ENCODE measurements around the gene PTPN6. TPM values are rescaled to one million over a fixed set of nuclear protein-coding genes. Genes with fewer than 3 reads are reported as not detected.
A peak's percentile ranks its signal among the peaks of the same experiment; 100 is the strongest.

Gene PTPN6
- total RNA-seq, 2 experiments from 2014 or later = 283 to 367 TPM

DNA sequence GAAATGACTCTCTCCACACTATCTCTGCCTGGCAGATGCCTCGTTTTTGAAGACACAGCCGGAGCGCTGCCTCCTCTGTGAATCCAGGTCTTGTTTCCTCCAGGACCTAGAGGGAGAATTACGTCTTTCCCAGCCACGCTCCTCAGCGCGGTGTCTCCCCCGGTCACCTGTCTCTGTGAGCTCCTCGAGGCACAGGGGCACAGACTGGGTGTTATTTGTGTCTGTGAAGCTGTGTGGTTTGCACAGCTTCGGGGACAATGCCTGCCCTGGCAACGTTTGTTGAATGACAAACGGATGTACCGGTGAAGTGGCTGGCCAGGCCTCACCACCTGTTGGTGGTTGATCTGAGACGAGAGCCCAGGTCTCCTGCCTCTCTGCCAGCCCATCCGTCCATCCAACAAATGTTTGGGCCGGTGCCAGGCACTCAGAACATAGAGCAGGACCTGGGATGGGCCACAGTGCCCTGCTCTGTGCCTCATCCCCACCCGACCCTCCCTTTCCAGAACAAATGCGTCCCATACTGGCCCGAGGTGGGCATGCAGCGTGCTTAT, 6.1 kb downstream of the PTPN6 start:
- peak overlapping the region; percentile 96 for H3K27ac Mint-ChIP-seq
- H3K4me1 Mint-ChIP-seq = peaks cover 91% of the 10 kb centered on the region
- no peaks in the 10 kb centered on the region for H3K9me3 Mint-ChIP-seq (ENCODE audit: low read depth)
- ATAC-seq (no peak), DNase-seq (peak; percentile 72)
- H3K36me3 Mint-ChIP-seq = peaks cover 78% of the 10 kb centered on the region
- no peaks in the 10 kb centered on the region for H3K27me3 Mint-ChIP-seq
- CTCF ChIA-PET = interaction anchor here (0.7 to 13.5 kb wide), 9 partner anchors 9 to 174 kb away, joined by 3 to 709 read pairs (median 5); partner anchors contain the start of genes C12orf57, C1RL, PTPN6 and RNU7-1
- H3K4me3 Mint-ChIP-seq = peak overlapping the region; percentile 64

DNA sequence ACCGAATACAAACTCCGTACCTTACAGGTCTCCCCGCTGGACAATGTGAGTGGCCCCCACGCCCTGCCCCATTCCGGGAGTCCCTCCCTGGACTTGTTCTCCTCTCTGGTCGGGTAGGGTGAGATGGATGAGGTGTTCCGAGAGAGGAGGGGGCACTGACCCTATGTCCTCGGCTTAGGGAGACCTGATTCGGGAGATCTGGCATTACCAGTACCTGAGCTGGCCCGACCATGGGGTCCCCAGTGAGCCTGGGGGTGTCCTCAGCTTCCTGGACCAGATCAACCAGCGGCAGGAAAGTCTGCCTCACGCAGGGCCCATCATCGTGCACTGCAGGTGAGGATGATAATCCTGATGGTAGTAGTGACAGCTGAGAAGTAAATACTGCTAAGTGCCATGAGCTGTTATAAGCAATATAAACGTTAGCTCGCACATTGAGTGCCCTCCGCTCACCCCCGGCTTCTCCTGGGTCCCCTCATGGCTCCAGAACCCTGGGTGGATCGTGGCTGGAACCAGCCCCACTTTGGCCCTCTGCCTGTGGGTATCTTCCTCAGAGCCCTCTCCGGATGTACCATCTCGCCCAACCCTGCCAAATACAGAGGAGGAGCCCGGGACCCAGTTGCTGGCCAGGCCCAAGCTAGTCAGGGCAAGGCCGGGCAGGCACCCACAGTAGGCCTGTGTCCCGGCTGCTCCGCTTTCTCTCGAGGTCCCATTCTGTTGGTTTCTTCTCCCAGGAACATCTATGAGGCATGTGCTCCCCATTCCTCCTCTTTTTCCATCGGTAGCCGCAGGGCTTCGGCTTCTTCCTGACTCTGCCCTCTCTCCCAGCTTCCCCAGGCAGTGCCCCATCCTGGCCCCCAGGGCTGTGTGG, 6.8 kb downstream of the PTPN6 start:
- H3K4me1 Mint-ChIP-seq = peaks cover 94% of the 10 kb centered on the region
- peak overlapping the region; percentile 96 for H3K27ac Mint-ChIP-seq
- peak overlapping the region; percentile 79 for H3K4me3 Mint-ChIP-seq
- no peaks in the 10 kb centered on the region for H3K9me3 Mint-ChIP-seq (ENCODE audit: low read depth)
- peaks cover 71% of the 10 kb centered on the region for H3K36me3 Mint-ChIP-seq
- no peak for DNase-seq
- CTCF ChIA-PET = interaction anchor here (0.9 to 13.5 kb wide), 13 partner anchors 8 to 173 kb away, joined by 3 to 709 read pairs (median 8); partner anchors contain the start of genes ATN1, C12orf57, C1RL and LRRC23
- H3K27me3 Mint-ChIP-seq = no peaks in the 10 kb centered on the region
- no peak for ATAC-seq

DNA sequence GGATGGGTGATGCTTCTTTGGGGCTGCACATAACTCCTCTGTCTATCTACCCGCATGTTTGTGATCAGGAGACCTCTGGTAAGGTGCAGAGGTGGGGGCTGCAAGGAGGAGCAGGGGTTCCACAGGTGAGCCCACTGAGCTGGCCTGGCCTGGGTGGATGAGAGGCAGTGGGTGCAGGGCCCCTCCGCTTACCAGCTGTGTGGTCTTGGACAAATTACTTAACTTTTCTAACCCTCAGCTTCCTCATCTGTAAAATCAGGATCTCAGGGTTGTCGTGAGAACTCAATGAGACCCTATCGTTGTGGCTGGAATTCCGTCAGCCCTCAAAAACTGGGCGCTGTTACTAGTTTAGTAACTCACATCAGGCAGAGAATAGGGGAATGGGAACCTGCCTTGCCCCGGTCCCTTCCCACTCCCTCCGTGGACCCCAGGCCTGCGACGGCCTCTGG, 7.5 kb downstream of the PTPN6 start:
- H3K27ac Mint-ChIP-seq = peak overlapping the region; percentile 96
- CTCF ChIA-PET = interaction anchor here (1.0 to 13.5 kb wide), 9 partner anchors 11 to 152 kb away, joined by 4 to 709 read pairs (median 8); partner anchors contain the start of genes ATN1, C12orf57, C1RL and LRRC23
- peaks cover 68% of the 10 kb centered on the region for H3K36me3 Mint-ChIP-seq
- H3K9me3 Mint-ChIP-seq (ENCODE audit: low read depth) = no peaks in the 10 kb centered on the region
- peak overlapping the region; percentile 79 for H3K4me3 Mint-ChIP-seq
- peak; percentile 46 for DNase-seq
- peaks cover 89% of the 10 kb centered on the region for H3K4me1 Mint-ChIP-seq
- no peak for ATAC-seq
- no peaks in the 10 kb centered on the region for H3K27me3 Mint-ChIP-seq

DNA sequence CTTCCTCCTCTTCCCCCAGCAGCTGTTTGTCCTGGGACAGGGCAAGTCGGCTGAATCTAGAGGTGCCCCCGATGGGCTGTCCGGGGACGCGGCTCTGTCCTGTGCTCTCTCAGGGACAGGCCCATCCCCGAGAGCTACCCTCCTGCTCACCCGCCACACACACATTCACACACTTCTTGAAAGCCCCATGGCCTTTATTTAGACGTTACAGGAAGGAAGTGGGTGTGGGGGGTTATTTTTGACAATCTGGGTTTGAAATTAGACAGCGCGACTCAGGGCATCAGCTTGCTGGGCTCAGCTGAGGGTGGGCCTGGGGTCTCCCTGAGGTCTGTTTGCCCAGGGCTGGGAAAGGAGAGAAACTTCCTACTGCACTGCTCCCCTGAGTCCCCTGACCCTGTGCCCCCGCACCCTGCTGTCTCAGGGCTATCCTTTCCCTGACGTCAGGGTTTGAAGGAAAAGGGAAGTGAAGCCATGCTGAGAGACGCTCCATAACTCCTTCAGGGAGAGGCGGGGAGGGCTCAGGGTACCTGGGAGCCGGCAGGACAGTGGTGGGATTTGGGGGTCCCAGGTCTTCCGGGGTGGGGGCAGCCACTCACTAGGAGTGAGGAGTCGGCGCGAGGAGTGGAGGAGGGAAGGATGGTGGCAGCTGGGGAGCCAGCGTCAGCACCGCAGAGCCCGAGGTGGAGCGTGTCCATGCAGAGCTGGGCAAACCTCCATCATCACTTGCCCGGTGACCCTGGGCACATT, 8.1 kb downstream of the PTPN6 start:
- H3K4me3 Mint-ChIP-seq = peak overlapping the region; percentile 79
- H3K27me3 Mint-ChIP-seq = no peaks in the 10 kb centered on the region
- peak; percentile 61 for ATAC-seq
- H3K4me1 Mint-ChIP-seq = peaks cover 84% of the 10 kb centered on the region
- peaks cover 63% of the 10 kb centered on the region for H3K36me3 Mint-ChIP-seq
- DNase-seq = peak; percentile 87
- no peaks in the 10 kb centered on the region for H3K9me3 Mint-ChIP-seq (ENCODE audit: low read depth)
- H3K27ac Mint-ChIP-seq = peak overlapping the region; percentile 96
- CTCF ChIA-PET = interaction anchor here (1.0 to 13.5 kb wide), 8 partner anchors 10 to 152 kb away, joined by 4 to 709 read pairs (median 10); partner anchors contain the start of genes ATN1, C12orf57, C1RL and LRRC23

DNA sequence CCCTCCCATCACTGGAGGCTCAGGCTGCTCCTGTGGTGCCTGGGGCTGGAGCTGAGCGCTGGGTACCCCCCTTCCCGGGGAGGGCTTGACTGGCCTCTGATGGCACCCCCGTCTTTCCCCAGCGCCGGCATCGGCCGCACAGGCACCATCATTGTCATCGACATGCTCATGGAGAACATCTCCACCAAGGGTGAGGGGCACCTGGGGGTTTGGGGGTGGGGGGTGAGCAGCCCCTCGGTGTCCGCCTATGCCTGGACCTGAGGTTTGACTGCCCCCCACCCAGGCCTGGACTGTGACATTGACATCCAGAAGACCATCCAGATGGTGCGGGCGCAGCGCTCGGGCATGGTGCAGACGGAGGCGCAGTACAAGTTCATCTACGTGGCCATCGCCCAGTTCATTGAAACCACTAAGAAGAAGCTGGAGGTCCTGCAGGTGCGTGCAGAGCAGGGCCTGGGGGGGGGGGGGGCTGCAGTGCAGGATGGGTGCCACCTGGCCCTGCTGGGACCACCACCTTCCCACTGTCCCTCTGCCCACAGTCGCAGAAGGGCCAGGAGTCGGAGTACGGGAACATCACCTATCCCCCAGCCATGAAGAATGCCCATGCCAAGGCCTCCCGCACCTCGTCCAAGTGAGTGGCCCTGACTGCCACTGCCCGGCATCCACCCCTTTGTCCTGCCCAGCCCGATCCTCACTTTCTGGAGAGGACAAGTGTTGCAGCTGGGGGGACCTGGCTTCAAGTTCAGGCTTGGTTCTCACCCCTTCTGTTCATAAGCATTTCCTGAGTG, 8.8 kb downstream of the PTPN6 start:
- CTCF ChIA-PET = interaction anchor here (1.3 to 13.5 kb wide), 11 partner anchors 9 to 206 kb away, joined by 3 to 709 read pairs (median 8); partner anchors contain the start of genes ATN1, C12orf57, PTPN6 and RNU7-1
- Mint-ChIP-seq H3K4me3 (peak overlapping the region; percentile 79), H3K36me3 (peaks cover 60% of the 10 kb centered on the region), H3K4me1 (peaks cover 82% of the 10 kb centered on the region), H3K27ac (peak overlapping the region; percentile 96), H3K27me3 (no peaks in the 10 kb centered on the region), H3K9me3 (ENCODE audit: low read depth) (no peaks in the 10 kb centered on the region)
- DNase-seq = no peak
- no peak for ATAC-seq

DNA sequence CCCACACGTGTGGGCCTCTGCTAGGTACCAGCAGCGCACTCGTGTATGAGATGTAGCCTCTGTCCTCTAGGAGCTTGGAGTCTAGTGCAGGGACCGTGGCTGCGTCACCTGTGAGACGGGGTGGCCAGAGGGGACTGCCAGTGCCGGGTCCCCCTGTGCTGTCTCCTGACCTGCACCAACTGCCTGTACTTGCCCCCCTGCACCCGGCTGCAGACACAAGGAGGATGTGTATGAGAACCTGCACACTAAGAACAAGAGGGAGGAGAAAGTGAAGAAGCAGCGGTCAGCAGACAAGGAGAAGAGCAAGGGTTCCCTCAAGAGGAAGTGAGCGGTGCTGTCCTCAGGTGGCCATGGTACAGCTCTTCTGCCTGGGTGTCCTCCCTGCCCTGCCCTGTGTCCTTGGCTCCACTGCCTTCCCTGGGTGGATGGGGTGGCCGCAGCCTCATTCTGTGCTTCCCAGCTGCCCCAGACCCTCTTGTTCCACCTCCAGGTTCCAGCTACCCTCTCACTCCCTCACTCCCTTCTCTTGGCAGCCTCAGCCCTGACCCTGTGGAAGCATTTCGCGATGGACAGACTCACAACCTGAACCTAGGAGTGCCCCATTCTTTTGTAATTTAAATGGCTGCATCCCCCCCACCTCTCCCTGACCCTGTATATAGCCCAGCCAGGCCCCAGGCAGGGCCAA, 9.6 kb downstream of the PTPN6 start:
- DNase-seq (peak; percentile 85), ATAC-seq (peak; percentile 37)
- no peaks in the 10 kb centered on the region for H3K27me3 Mint-ChIP-seq
- CTCF ChIA-PET = interaction anchor here (0.9 to 13.5 kb wide), 13 partner anchors 16 to 207 kb away, joined by 3 to 709 read pairs (median 6); partner anchors contain the start of genes ATN1, C12orf57, LPCAT3 and PTPN6
- peak overlapping the region; percentile 61 for H3K4me3 Mint-ChIP-seq
- no peaks in the 10 kb centered on the region for H3K9me3 Mint-ChIP-seq (ENCODE audit: low read depth)
- H3K27ac Mint-ChIP-seq = peak overlapping the region; percentile 96
- peaks cover 82% of the 10 kb centered on the region for H3K4me1 Mint-ChIP-seq
- peaks cover 61% of the 10 kb centered on the region for H3K36me3 Mint-ChIP-seq

DNA sequence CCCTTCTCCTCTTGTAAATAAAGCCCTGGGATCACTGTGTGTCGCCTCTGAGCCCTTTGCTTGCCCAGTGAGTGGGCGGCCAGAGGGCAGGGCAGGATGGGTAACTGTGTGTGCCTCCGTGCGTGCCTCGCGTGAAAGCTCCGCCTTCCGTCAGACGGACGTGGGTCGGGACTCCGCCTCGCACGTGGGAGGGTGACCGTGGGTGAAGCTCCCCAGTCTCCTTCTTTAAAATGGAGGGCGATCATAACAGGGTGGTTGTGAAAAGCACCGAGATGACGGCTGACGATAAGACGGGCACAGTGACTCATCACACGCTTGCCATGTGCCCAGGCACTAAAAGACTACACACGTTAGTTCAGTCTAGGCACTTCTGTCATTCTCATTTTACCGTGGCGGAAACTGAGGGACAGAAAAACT, 10.1 kb downstream of the PTPN6 start:
- Mint-ChIP-seq H3K27ac (peak overlapping the region; percentile 96), H3K4me3 (peak overlapping the region; percentile 61), H3K27me3 (no peaks in the 10 kb centered on the region), H3K36me3 (peaks cover 59% of the 10 kb centered on the region), H3K9me3 (ENCODE audit: low read depth) (no peaks in the 10 kb centered on the region), H3K4me1 (peaks cover 78% of the 10 kb centered on the region)
- CTCF ChIA-PET = interaction anchor here (0.8 to 13.5 kb wide), 14 partner anchors 16 to 207 kb away, joined by 3 to 709 read pairs (median 4); partner anchors contain the start of genes ATN1, C12orf57, ENO2 and LPCAT3
- peak; percentile 59 for ATAC-seq
- DNase-seq = peak; percentile 88

DNA sequence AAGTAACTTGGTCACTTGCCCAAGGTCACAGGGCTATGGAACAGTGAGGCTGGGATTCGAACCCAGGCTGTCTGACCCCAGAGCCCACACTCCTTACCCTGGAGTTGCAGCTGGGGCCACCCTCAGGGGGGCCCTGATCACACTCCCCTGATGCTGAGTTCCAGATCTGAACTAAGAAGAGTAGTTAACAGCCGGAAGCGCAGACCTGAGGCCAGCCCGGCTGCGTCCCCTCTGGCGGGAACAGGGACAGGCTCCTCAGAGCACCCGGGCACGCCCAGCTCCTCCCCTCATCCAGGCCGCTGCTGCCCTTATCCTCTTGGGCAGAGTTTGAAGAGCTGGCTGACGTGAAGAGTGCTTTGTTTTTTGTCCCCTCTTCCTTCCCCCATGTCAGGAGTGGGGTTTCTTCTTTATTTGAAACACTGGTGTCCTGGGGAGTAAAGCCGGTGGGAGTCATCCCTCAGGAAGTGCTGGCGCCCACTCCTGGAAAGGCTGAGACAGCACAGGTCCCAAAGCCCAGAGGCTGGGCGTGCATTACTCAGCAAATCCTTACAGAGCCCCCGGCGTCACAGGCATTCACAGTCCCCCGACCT, 10.6 kb downstream of the PTPN6 start:
- DNase-seq = peak; percentile 76

DNA sequence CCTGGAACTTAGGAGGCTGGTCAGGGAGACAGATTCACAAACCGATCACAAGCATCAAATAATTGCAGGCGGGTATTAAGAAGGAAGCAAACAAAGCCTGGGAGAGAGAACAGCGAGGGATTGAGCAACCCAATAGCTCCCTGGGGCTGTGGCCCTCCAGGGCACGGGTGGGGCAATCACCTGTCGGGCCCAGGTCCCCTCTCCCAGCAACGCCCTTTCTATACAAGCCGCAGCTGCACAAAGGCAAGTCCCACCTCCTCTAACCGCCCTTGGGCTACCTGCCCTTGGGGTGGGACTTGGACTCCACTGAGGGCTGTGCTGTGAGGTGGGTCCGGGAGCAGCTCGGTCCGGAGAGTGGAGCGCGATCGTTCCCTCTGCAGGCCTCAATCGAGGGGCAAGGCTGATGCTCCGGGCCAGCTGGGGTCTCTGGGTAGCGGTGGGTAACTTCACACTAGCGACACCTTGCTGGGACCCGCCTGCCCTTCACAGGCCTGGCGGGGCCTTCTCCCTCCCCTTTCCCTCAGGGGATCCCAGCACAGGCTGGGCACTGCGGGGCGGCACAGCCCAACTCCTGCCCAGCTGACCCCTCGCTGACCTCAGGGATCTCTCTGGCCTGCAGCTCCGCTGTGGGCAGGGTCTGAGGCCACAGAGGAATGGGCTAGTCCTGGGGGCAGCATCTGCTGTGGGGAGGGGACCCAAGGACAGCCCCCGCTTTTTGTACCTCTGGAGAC, 11.3 kb downstream of the PTPN6 start:
- no peaks in the 10 kb centered on the region for H3K9me3 Mint-ChIP-seq (ENCODE audit: low read depth)
- H3K27ac Mint-ChIP-seq = peak overlapping the region; percentile 96
- ATAC-seq (no peak), DNase-seq (peak; percentile 41)
- no peaks in the 10 kb centered on the region for H3K27me3 Mint-ChIP-seq
- H3K4me1 Mint-ChIP-seq = peaks cover 72% of the 10 kb centered on the region
- H3K36me3 Mint-ChIP-seq = peaks cover 55% of the 10 kb centered on the region
- CTCF ChIA-PET = interaction anchor here (0.8 to 13.5 kb wide), 11 partner anchors 18 to 151 kb away, joined by 3 to 709 read pairs (median 6); partner anchors contain the start of genes ATN1, C12orf57, ENO2 and LPCAT3
- peak overlapping the region; percentile 61 for H3K4me3 Mint-ChIP-seq

More for the DNA sequence above, 10.6 kb downstream of the PTPN6 start:
- Mint-ChIP-seq H3K4me3 (peak overlapping the region; percentile 61), H3K9me3 (ENCODE audit: low read depth) (no peaks in the 10 kb centered on the region), H3K4me1 (peaks cover 75% of the 10 kb centered on the region), H3K27me3 (no peaks in the 10 kb centered on the region), H3K27ac (peak overlapping the region; percentile 96), H3K36me3 (peaks cover 57% of the 10 kb centered on the region)
- ATAC-seq = peak; percentile 29
- CTCF ChIA-PET = interaction anchor here (0.8 to 13.5 kb wide), 13 partner anchors 17 to 151 kb away, joined by 3 to 709 read pairs (median 5); partner anchors contain the start of genes ATN1, C12orf57, ENO2 and LPCAT3

DNA sequence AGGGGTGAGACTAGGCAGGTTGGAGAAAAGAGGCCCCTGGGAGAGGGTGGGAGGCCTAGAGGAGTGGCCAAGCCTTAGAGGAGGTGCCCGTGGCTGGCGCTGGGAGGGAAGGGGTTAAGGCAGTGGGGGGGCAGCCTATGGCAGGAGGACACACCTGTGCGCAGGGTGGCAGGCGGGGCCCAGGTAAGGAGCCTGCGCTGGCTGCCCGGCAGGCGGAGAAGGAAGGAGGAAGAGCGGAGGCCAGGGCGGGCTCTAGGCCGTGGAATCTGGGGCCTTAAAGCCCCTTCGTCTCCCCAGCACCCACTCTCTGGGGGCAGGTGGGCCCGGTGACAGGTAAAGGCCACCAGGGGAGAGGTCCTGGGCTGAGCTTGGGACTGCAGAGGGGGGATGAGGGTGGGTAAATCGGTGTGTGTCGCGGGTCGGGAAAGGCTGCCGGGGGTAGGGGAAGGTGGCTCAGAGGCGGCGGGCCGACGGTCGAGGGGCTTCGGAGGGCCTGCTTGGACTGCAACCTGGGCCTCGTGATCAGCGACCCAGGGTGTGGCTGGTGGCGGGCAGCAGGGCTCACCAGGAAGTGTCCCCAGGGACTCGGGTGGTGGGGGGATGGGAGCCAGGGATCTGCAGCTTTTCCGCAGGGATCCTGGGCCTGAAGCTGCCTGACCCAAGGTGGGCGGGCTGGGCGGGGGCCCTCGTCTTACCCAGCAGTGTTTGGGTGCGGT, 12.0 kb downstream of the PTPN6 start:
- no peak overlapping the region for H3K4me3 Mint-ChIP-seq
- peak; percentile 41 for DNase-seq

More for the DNA sequence above, 12.0 kb downstream of the PTPN6 start:
- Mint-ChIP-seq H3K27ac (peak overlapping the region; percentile 59), H3K9me3 (ENCODE audit: low read depth) (no peaks in the 10 kb centered on the region), H3K27me3 (no peaks in the 10 kb centered on the region), H3K4me1 (peaks cover 66% of the 10 kb centered on the region), H3K36me3 (peaks cover 55% of the 10 kb centered on the region)
- ATAC-seq = no peak
- CTCF ChIA-PET = interaction anchor here (0.9 to 13.5 kb wide), 7 partner anchors 8 to 150 kb away, joined by 4 to 709 read pairs (median 11); partner anchors contain the start of genes ATN1, C12orf57, ENO2 and LPCAT3
